Measurements from ENCODE around the gene MEIS2.

DNA sequence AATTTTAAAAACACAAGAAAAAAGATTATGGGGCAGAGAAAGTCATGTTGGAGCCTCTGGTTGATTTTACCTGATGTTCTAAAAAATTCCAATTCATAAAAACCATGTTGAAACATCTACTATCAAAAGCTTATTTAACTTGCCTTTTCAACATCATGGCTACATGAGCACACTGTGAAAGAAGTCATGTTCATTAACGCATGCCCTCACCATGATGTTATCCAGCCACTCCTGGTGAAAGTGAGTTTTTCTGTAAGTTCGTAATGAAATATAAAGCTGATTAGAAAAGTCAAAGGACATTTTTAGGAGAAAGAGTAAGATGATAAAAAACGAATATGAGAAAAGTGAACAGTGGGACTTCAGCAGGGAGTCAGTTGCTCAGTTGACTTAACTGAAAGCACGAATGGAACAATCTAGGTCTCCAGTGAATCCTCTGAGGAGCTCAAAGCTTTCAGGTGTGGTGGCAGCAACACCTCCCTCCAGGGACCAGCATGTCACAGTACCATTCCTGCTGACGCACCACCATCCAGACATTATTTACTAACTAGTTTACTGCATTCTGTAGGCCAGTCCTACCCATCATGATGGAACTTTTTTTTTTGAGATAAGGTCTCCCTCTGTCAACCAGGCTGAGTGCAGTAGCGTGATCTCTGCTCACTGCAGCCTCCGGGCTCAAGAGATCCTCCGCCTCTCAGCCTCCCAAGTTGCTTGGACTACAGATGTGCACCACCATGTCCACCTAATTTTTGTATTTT is 95.2 kb downstream of the MEIS2 start:
- TF ChIP-seq GABPA (IDR thresholded peaks at IDR 0.05; ENCODE audit: low read depth) (no peak), CTCF (IDR thresholded peaks at IDR 0.05; ENCODE audit: insufficient read depth, low read length) (no peak), POLR2AphosphoS5 (IDR thresholded peaks at IDR 0.05; ENCODE audit: low read depth) (no peak)
- TF ChIP-seq, protein P1, sequence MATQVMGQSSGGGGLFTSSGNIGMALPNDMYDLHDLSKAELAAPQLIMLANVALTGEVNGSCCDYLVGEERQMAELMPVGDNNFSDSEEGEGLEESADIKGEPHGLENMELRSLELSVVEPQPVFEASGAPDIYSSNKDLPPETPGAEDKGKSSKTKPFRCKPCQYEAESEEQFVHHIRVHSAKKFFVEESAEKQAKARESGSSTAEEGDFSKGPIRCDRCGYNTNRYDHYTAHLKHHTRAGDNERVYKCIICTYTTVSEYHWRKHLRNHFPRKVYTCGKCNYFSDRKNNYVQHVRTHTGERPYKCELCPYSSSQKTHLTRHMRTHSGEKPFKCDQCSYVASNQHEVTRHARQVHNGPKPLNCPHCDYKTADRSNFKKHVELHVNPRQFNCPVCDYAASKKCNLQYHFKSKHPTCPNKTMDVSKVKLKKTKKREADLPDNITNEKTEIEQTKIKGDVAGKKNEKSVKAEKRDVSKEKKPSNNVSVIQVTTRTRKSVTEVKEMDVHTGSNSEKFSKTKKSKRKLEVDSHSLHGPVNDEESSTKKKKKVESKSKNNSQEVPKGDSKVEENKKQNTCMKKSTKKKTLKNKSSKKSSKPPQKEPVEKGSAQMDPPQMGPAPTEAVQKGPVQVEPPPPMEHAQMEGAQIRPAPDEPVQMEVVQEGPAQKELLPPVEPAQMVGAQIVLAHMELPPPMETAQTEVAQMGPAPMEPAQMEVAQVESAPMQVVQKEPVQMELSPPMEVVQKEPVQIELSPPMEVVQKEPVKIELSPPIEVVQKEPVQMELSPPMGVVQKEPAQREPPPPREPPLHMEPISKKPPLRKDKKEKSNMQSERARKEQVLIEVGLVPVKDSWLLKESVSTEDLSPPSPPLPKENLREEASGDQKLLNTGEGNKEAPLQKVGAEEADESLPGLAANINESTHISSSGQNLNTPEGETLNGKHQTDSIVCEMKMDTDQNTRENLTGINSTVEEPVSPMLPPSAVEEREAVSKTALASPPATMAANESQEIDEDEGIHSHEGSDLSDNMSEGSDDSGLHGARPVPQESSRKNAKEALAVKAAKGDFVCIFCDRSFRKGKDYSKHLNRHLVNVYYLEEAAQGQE (IDR thresholded peaks at IDR 0.05; ENCODE audit: insufficient replicate concordance, low read depth), result no peak
